Activated gamma-delta T cell treated with anti-CD3 and anti-CD28 coated beads, Interleukin-2, amount 50 U/mL, for 16 hours (primary cell): ENCODE measurements around the gene CRAT.

Experiments used
- DNase-seq: peaks from one replicate; pipeline ENCODE4 v3.0.0-alpha.2; 2020; ENCODE audit warnings: low read depth

CRAT gene

GRCh38 chr9:129089246-129089645, 21.3 kb downstream of the CRAT start:
- DNase-seq: no peak

GRCh38 chr9:129084087-129084486, 26.5 kb downstream of the CRAT start:
- no peak for DNase-seq

- DNase-seq: no peak
Measured at GRCh38 chr9:129081388-129081904, 29.1 kb downstream of the CRAT start.

GRCh38 chr9:129080601-129081387, 29.8 kb downstream of the CRAT start, which contains the start of gene DOLPP1:
Gene DOLPP1 (plus strand): TSS chr9:129081111. CDS start chr9:129081132, 21 bp downstream.
- peak; percentile 97 for DNase-seq

- DNase-seq: no peak
Measured at GRCh38 chr9:129080298-129080600, 30.3 kb downstream of the CRAT start.

GRCh38 chr9:129079829-129080228, 30.8 kb downstream of the CRAT start:
- no peak for DNase-seq

GRCh38 chr9:129078691-129079503, 31.7 kb downstream of the CRAT start:
- no peak for DNase-seq

GRCh38 chr9:129077236-129077635, 33.4 kb downstream of the CRAT start:
- no peak for DNase-seq

GRCh38 chr9:129076640-129077037, 34.0 kb downstream of the CRAT start:
- no peak for DNase-seq

- no peak for DNase-seq
Measured at GRCh38 chr9:129075996-129076639, 34.5 kb downstream of the CRAT start.

GRCh38 chr9:129074106-129074505, 36.5 kb downstream of the CRAT start:
- DNase-seq: no peak

GRCh38 chr9:129073404-129073803, 37.2 kb downstream of the CRAT start:
- no peak for DNase-seq

- DNase-seq: no peak
Measured at GRCh38 chr9:129072171-129072570, 38.4 kb downstream of the CRAT start.

- DNase-seq: no peak
Measured at GRCh38 chr9:129071526-129072126, 39.0 kb downstream of the CRAT start.

GRCh38 chr9:129070696-129071525, 39.7 kb downstream of the CRAT start:
- DNase-seq: no peak

GRCh38 chr9:129069862-129070641, 40.5 kb downstream of the CRAT start:
- DNase-seq: no peak

GRCh38 chr9:129068990-129069861, 41.4 kb downstream of the CRAT start:
- peak; percentile 42 for DNase-seq

GRCh38 chr9:129068110-129068509, 42.5 kb downstream of the CRAT start:
- no peak for DNase-seq

GRCh38 chr9:129064499-129064908, 46.1 kb downstream of the CRAT start:
- no peak for DNase-seq
